SK-N-MC (cell line): Measurements from ENCODE around the gene LRRTM4.
"Not testable (repeated sequence)": the region's sequence is repeated elsewhere in the genome, so short reads cannot be mapped to it uniquely, and the experiment has no call there.

Experiments
- DNase-seq: peaks from one replicate; pipeline ENCODE4 v3.0.0-alpha.2; 2011; ENCODE audit warnings: low read depth, low spot score
- H3K27ac ChIP-seq: fragments of 200-600 bp; sonication (generic); 2 replicates; pipeline ENCODE4 v1.5.1; 2016; ENCODE audit warnings: mixed run types
- H3K36me3 ChIP-seq: fragments of 200-600 bp; sonication (generic); 2 replicates; pipeline ENCODE4 v1.6.1; 2017; ENCODE audit warnings: antibody characterized with exemption, low read length, mixed read lengths; ENCODE audit not compliant: insufficient read depth
- H3K4me3 ChIP-seq: fragments of 200-600 bp; sonication (generic); 2 replicates; pipeline ENCODE4 v1.5.1; 2016
- H3K9ac ChIP-seq: fragments of 200-600 bp; sonication (generic); 2 replicates; pipeline ENCODE4 v1.8.0; 2017; ENCODE audit warnings: mixed run types, mixed read lengths; ENCODE audit not compliant: insufficient read length
- H3K9me3 ChIP-seq: fragments of 200-600 bp; sonication (generic); 2 replicates; pipeline ENCODE4 v1.6.1; 2017; ENCODE audit warnings: low read depth, mild to moderate bottlenecking, antibody characterized with exemption, low read length, moderate library complexity, mixed read lengths
- EZH2 ChIP-seq: fragments of 200-600 bp; sonication (generic); IDR thresholded peaks from one replicate; pipeline ENCODE4 v1.6.1; 2017; ENCODE audit warnings: antibody characterized with exemption
- FOXP2 ChIP-seq: optimal IDR thresholded peaks from 2 replicates; pipeline ENCODE3; 2011; ENCODE audit warnings: mild to moderate bottlenecking, moderate library complexity; ENCODE audit not compliant: insufficient read depth; ENCODE audit errors: extremely low read length, control extremely low read depth
- POLR2AphosphoS5 ChIP-seq: IDR thresholded peaks from 2 replicates; pipeline ENCODE4 v1.6.1; 2012; ENCODE audit warnings: mild to moderate bottlenecking, low read depth, low read length, borderline replicate concordance

Gene LRRTM4

DNA sequence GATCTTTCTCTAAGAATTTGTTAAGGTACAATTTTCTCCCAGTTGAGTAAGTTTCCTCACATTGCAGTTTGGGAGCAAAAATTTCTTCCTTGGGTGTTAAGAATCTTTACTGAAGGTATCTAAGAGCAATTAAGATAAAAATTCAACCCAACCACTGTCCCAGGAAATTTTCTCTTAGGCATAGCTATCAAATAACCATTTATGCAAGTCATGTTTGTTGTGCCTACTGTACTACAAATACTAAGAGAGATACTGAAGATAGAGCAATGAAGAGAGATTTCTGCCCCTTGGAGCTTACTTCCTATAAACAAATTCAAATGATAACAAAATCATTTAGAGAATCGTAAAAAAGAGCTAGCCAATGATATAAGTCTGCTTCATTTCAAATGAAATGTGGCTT is 402.8 kb downstream of the LRRTM4 start:
- no peak for TF ChIP-seq FOXP2
- TF ChIP-seq EZH2 = no peak
- no peak for TF ChIP-seq POLR2AphosphoS5
- DNase-seq = no peak
- no peaks in the 10 kb centered on the region for H3K9me3 ChIP-seq
- H3K9ac ChIP-seq = no peak overlapping the region
- H3K4me3 ChIP-seq = no peak overlapping the region
- no peak overlapping the region for H3K27ac ChIP-seq
- no peaks in the 10 kb centered on the region for H3K36me3 ChIP-seq

DNA sequence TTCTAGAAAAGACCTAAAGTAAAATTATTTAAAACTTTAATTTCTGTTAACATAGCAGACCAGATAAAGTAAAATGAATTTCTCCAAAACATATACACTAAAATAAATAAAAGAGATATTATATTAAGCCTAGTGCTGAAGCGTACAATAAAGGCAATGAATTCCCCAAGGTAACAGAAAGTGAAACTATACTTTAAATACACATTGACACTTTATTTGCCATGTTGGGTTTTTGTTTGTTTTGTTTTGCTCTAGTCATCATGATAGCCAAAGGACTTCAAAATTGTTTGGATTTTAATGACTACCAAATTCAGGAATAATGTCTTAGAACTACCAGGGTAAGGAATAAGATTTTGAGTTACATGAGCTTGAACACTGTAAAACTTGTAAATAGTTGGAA is 413.3 kb downstream of the LRRTM4 start:
- H3K4me3 ChIP-seq = no peak overlapping the region
- no peak for DNase-seq
- no peak for TF ChIP-seq FOXP2
- no peaks in the 10 kb centered on the region for H3K9me3 ChIP-seq
- no peak overlapping the region for H3K27ac ChIP-seq
- no peak overlapping the region for H3K9ac ChIP-seq
- H3K36me3 ChIP-seq = no peaks in the 10 kb centered on the region

DNA sequence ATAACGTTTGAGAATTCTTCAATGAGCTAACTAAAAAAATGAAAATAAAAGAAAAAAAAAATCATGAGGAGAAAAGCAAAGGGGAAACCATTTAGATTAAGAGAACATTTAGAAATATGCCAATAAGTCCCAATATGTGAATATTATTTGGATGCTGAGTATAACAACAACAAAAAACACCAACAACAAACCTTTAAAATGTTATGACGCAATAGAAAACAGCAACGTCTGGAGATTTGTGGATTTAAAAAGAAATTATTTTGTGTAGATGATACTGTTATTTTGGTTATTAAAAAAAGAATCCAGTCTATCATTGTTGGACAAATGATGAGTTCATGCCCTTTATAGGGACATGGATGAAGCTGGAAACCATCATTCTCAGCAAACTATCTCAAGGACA is 417.2 kb downstream of the LRRTM4 start:
- Histone ChIP-seq H3K9ac (no peak overlapping the region), H3K9me3 (no peaks in the 10 kb centered on the region), H3K4me3 (no peak overlapping the region), H3K27ac (no peak overlapping the region), H3K36me3 (no peaks in the 10 kb centered on the region)
- DNase-seq = no peak
- TF ChIP-seq EZH2 (no peak), FOXP2 (no peak), POLR2AphosphoS5 (no peak)

- no peaks in the 10 kb centered on the region for H3K9me3 ChIP-seq
- no peak overlapping the region for H3K9ac ChIP-seq
- TF ChIP-seq FOXP2 (no peak), POLR2AphosphoS5 (no peak), EZH2 (no peak)
- no peak overlapping the region for H3K4me3 ChIP-seq
- H3K36me3 ChIP-seq = no peaks in the 10 kb centered on the region
- H3K27ac ChIP-seq = no peak overlapping the region
- DNase-seq = no peak
These were observed 417.6 kb downstream of the LRRTM4 start for GRCh38 chr2:77104554-77104953.

GRCh38 chr2:77102927-77103326 is 419.2 kb downstream of the LRRTM4 start:
- H3K36me3 ChIP-seq = no peaks in the 10 kb centered on the region

DNA sequence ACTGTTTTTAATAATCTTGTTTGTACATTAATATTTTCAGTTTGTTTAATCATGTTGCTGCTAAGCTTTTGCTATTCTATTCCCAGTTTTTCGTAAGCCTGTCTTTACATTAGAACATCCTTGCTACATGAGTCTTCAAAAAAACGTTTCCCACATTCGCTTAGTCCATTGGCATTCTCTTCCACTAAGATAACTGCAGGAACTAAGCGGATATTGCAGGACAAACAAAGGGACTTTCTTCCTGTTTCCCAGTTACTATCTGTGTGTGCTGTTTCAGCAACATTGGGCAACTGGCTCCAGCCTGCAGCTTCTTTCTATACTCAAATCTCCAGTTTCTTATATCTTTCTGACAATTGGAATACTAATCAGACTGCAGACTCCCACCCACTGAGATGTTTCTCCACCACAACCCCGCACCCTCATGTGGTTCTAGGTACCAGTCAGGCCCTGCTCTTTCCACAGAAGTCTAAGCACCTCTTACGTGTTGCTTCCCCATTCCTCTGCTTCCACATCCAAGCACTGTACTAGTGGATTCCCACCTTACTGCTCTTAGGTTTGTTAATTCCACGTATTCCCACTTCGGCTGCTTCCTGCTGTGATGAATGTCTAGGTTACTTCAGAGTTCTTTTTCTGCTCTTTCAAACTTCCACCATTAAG is 420.3 kb downstream of the LRRTM4 start:
- Histone ChIP-seq H3K9me3 (no peaks in the 10 kb centered on the region), H3K36me3 (no peaks in the 10 kb centered on the region), H3K27ac (no peak overlapping the region), H3K4me3 (no peak overlapping the region), H3K9ac (no peak overlapping the region)
- TF ChIP-seq FOXP2 (no peak), EZH2 (no peak), POLR2AphosphoS5 (no peak)
- no peak for DNase-seq

More at GRCh38 chr2:77102927-77103326, 419.2 kb downstream of the LRRTM4 start:
- Histone ChIP-seq H3K9ac (no peak overlapping the region), H3K27ac (no peak overlapping the region), H3K4me3 (no peak overlapping the region), H3K9me3 (no peaks in the 10 kb centered on the region)
- no peak for DNase-seq
- no peak for TF ChIP-seq FOXP2
- no peak for TF ChIP-seq EZH2
- TF ChIP-seq POLR2AphosphoS5 = no peak

DNA sequence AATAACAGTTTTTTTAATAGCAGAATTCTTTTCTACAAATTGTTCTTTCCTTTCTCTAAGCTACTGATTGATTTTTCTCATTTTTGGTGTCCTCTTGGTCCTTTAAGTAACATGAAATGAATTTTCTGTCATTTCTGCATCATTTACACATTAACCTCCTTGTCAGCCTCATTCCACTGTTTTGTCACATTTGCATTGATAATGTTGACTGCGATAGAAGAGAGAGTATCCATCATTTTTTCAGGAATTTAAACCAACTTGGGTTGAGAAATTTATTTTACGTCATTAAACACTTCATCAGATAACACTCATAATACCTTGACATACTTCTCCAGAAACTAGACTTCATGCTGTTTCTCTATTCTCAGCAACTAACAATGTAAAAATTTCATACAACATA is 422.2 kb downstream of the LRRTM4 start:
- no peak for DNase-seq
- no peaks in the 10 kb centered on the region for H3K36me3 ChIP-seq
- no peak overlapping the region for H3K27ac ChIP-seq
- no peak overlapping the region for H3K4me3 ChIP-seq
- H3K9me3 ChIP-seq = no peaks in the 10 kb centered on the region
- no peak overlapping the region for H3K9ac ChIP-seq
- TF ChIP-seq POLR2AphosphoS5 (no peak), FOXP2 (no peak), EZH2 (no peak)

GRCh38 chr2:77095525-77095924 is 426.7 kb downstream of the LRRTM4 start:
- H3K4me3 ChIP-seq, DNase-seq, H3K36me3 ChIP-seq, H3K9me3 ChIP-seq, H3K9ac ChIP-seq, H3K27ac ChIP-seq: not testable (repeated sequence)

DNA sequence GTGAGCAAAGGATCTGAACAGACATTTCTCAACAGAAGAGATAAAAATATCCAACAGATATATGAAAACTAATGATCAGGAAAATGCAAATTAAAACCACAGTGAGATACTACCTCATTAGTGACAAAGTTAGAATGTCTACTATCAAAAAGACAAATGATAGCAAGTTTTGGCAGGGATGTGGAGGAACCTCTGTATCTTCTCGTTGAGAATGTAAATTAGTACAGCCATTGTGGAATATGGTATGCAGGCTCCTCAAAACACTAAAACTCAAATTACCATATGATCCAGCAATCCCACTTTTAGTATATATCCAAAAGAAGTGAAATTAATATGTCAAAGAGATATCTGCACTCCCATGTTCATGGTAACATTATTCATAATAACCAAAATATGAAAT is 427.1 kb downstream of the LRRTM4 start:
- no peaks in the 10 kb centered on the region for H3K9me3 ChIP-seq
- no peak overlapping the region for H3K9ac ChIP-seq
- no peak overlapping the region for H3K4me3 ChIP-seq
- H3K36me3 ChIP-seq = no peaks in the 10 kb centered on the region
- no peak for TF ChIP-seq EZH2
- no peak for TF ChIP-seq POLR2AphosphoS5
- TF ChIP-seq FOXP2 = no peak
- no peak for DNase-seq
- H3K27ac ChIP-seq = no peak overlapping the region

GRCh38 chr2:77088424-77088823 is 433.8 kb downstream of the LRRTM4 start:
- not testable (repeated sequence) for H3K4me3 ChIP-seq, H3K36me3 ChIP-seq, H3K27ac ChIP-seq, DNase-seq, H3K9me3 ChIP-seq, H3K9ac ChIP-seq
